ENCODE data around the gene NAA38.

- TF ChIP-seq EZH2 (IDR thresholded peaks at IDR 0.05) = no peak
- TF ChIP-seq POLR2AphosphoS5 (IDR thresholded peaks at IDR 0.05; ENCODE audit: borderline replicate concordance, low read depth, low read length) = no peak
Measured at GRCh38 chr17:7873051-7873450, 15.7 kb upstream of the NAA38 start.
